Fibroblast of skin of right quadriceps (primary cell): ENCODE data around the gene WDR70.
"Not testable (repeated sequence)": the region's sequence is repeated elsewhere in the genome, so short reads cannot be mapped to it uniquely, and the experiment has no call there.

ENCODE experiments used
- DNase-seq: peaks from one replicate; pipeline ENCODE4 v3.0.0-alpha.2; 2013

WDR70 gene

DNA sequence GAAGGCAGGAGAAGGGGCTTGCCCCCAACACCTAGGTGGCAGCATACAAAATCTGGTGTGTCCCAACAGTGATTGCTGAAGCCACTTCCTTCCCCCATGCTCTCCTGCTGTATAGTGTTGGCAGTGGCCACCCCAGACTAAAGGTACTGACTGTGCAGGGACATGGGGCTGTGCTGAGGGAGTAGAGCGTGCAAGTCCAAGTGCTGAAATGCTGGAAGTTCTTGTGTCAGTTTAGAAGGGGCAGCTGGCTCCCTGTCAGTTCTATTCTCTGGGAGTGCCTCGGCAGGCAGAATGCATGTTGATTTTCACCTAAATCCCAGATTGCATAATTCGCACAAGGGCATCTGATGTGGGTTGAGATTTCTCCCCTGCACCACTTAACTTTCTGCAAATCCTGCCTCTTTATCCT, 392.1 kb downstream of the WDR70 start:
- DNase-seq = no peak

DNA sequence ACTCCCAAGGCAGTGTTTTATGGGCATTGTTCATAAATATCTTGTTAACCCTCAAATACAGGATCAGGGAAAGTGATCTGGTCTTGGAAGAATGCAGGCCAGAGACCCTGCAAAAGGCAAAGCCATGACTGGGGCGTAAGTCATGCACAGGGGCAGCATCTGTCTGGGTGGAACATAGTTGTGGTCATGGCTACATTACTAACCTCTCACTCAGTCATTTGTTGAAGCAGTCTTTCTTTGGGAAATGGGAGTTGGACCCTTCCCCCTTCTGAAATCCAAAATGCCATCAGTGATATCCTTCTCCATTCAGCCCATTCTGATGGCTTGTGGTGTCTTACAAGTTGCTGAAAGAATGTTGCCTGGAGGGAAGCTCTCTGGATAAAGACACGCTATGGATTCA, 392.6 kb downstream of the WDR70 start:
- DNase-seq = peak; percentile 100

DNA sequence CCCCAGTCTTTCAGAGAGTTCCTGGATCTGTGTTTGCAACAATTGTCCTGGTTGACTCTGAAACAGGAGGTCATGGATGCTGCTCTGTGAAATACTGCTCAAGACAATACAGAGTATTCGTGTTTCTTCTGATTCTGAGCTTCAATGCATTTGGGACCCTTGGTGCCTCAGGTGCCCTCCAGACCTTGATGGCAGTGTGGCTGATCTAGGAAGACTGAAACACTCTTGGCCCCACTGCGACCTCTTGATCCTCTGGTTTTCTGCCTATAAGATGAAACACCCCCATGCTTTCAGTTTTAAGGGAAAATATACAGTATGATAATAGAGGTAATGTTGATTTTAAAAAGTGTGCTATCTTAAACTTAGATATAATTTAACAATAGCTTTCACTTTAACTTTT, 393.1 kb downstream of the WDR70 start:
- DNase-seq = no peak

DNA sequence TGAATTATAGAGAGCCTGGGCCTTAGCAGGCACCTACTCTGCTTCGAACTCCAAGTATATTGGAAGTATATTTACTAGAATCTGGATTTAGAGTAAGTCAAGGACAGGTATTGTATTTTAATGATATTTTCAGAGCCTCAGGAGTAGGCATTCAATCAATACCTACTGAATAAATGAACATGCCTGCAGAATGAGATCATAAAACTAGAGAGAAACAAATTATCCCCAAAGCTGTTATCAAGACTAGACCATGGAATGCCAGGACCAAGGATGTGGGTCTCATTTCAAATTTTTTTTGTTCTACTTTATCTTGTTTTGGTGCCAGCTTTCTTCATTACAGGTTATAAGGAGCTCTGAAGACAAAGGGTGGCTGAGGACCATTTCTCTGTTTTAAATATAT, 394.7 kb downstream of the WDR70 start:
- DNase-seq = no peak

DNA sequence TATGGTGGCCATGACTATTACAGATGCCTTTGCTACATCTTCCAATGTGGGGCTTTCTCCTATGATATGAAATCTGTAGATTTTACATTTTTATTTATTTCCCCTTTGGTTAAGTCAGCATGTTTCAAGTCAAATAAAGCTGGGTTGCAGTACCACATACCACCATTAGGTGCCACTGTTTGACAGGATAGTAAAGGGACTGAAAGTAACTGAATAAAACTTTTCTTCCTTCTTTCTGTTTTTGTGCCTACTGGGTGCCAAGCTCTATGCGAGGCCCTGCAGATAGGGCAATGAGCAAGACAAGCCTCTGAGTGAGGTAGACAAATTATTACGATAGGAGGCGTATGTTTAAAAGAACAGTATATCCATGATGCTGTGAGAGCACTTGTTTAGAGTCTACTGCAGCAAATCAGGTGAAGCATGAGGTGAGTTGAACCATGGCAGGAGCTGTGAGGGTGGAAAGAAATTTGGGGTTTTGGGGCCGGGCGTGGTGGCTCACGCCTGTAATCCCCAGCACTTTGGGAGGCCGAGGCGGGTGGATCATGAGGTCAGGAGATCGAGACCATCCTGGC, 395.9 kb downstream of the WDR70 start:
- DNase-seq = peak; percentile 37

DNA sequence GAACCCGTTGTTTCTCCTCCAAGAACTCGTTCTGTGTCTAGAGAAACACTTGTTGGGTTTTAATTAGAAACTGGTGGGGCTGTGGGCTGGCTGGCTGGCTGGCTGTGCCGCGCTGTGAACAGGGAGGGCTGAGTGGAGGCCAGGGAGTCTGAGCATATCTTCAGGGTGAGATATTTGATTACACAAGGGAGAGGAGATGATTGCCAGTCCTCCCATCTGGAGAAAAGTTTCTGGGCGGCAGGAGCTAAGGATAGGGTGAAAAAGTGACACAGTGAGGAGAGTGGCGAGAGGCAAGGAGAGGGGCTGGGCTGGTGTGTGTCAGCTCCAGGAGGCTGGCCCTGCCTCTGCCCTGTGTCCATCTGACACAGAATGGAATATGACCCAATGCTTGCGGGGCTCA, 397.7 kb downstream of the WDR70 start:
- DNase-seq = peak; percentile 90

DNA sequence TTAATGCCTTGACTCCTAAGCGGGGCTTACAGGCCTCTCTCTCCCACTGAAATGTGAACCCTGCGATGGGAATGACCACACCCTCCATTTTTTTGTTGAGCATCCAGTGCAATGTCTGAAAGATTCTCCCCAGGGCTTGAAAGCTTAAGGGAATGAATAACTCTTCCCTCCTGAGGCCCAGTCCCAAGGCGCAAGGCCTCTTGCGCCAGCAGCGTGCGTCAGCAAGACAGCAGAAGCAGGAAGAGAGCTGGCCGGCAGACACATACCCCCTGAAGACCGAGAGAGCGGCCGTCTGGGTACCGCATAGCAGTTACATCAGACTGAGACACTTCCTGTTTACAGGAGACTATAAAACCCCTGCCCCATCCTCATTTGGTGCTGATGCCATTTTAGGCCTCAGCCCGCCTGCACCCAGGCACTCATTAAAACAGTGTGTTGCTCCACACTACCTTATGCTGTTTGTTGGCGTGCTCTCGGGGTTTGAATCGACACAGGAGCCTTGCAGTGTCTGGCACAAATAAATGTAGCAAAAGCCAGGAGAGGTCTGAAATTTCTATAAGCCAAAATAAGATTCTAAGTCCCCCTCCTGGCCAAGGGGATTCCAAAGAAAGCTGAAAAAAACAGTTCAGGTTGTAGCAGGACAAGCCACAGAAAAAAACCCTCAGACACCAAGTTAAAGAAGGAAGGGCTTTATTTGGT, 398.5 kb downstream of the WDR70 start:
- DNase-seq = peak; percentile 32

DNA sequence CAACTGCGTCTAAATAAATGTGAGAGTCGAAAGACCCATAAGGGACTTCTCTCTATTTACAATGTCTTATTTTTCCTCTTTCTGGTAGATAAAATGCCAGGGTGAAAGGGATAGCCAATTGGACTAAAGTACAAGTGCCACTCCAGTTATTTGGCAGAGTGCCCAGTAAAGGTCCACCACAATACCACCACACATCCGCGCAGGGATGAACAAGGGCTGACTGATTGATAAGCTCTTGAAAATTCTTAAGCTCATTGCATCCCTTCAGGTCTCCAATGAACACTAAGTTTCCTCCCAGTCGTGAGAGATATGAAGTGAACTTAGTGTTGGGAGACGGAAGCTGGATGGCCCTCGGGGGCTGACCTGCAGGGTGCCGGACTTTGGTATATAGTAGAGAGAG, 402.3 kb downstream of the WDR70 start:
- DNase-seq = not testable (repeated sequence)

DNA sequence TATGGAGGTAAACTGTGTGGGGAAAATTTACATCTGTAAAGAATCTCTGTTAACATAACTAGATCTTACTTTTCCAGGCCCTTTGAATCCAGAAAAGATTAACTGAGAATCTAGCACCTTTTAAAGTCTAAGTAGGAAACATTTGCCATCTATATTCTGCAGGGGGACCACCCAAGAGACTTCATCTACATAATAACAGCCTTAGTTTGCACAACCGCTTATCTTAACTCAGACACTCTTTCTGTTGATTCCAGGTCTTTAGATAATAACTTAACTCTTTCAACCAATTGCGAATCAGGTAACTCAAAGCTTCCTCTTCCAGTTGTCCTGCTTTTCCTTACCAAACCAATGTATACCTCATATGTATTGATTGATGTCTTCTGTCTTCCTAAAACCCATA, 407.3 kb downstream of the WDR70 start:
- no peak for DNase-seq

DNA sequence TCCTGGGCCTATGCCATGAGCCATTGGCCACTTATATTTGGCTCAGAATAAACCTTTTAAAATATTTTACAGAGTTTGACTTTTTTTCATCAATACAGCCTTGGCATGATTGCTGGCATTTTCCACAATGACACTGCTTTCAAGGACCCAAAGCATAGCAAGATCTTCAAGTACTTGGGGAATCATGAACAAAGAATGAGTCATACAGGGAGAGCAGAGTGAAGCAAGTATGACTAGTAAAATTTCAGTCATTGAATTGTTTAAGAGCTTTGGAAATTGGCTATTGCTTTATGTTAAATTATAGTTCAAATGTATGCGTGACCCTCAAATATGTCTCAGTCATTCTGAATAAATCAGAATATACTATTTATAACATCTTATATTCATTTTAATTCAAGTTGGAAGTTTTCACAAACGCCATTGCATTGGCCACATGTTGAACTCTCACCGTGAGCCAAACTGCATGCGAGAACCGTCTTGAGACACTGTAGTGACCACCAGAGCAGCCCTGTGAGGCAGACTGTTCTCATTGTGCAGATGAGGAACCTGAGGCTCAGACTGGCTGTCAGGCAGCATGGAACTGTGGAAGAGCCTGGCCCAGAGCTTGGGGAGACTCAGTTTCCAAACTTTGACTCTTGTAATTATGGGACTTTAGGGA, 407.9 kb downstream of the WDR70 start:
- DNase-seq = peak; percentile 79

DNA sequence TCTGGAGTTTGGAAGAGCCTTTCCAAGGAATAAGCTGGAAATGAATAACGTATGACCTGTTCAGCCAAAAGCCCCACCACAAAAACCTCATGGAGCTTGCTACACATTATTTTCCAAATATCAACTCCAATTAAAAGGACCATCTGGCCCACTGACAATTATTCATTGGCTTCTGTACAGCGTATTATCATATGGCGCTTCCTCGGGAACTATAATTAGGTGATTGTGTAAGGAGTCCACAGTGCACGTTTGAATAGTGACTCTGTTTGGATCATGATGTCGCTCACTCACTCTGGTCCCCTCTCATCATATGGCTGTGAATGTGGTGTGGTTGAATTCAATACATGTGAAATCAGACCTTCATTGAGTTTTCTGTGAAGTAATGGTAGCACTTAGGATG, 408.6 kb downstream of the WDR70 start:
- peak; percentile 82 for DNase-seq

DNA sequence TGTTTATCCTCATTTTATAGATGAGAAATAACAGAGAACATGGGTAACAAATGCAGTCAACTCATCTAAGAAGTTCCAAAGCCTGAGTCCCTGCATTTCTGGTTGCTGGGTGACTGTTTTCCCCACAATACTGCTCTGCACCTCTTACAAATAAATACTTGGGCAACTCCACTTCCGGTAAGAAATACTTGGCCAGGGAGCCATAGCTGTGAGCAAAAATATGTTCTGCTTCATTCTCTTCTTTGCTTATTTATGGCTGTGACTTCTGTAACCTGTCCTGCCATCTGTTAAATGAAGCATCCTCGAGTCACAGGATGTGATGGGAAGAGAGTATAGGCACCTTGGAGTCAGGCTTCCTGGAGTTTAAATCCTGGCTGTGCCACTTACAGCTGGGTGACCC, 410.9 kb downstream of the WDR70 start:
- peak; percentile 23 for DNase-seq

DNA sequence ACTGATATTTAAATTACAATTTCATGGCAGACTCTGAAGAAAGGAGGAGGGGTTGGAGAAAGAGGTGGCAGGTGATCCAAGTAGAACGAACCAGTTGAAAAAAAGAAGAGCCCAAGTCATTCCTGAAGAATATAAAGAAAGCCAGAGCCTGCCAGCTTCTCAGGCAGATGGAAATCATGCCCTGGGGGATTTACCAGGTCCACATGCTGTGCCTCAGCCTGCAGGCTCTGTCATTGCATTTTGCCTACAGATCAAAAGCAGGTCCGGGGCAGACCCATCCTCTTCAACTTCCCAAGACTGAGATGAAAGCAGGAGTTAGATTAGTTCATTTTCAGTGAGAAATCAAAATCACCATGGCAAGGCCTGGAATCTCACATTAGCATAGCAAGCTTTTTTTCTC, 412.2 kb downstream of the WDR70 start:
- no peak for DNase-seq

DNA sequence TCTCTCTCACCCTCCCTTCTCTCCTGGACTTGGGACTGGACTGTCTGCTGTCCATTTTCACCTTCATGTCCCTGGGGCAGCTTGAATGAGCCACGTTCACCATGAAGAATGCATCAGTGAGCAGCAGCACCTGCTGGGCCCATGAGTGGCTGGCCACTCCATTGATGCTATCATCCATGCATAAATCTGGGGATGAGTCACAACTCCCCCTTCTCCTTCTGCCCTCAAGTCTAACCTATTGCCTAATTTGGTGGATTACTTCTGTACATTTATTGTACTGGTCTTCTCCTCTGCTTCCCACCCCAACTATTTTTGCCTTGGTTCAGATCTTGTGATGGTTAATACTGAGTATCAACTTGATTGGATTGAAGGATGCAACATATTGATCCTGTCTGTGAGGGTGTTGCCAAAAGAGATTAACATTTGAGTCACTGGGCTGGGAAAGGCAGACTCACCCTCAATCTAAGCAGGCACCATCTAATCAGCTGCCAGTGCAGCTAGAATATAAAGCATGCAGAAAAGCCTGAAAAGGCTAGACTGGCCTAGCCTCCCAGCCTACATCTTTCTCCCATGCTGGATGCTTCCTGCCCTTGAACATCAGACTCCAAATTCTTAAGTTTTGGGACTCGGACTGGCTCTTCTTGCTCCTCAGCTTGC, 414.0 kb downstream of the WDR70 start:
- DNase-seq = peak; percentile 59

DNA sequence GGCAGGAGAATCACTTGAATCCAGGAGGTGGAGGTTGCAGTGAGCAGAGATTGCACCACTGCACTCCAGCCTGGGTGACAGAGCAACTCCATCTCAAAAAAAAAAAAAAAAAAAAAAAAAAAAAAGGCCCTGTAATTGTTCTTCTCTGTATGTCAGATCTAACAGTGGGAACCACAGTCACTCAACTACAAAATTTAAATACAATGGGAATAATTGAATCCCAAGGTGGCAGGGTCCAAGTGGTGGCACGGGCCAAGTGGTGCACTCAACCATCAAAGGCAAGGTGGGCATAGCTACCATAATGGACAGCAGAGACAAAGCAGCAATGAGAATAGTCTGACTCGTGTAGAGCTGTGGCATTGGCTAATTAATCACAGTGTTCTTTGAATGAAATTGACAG, 416.2 kb downstream of the WDR70 start:
- not testable (repeated sequence) for DNase-seq

DNA sequence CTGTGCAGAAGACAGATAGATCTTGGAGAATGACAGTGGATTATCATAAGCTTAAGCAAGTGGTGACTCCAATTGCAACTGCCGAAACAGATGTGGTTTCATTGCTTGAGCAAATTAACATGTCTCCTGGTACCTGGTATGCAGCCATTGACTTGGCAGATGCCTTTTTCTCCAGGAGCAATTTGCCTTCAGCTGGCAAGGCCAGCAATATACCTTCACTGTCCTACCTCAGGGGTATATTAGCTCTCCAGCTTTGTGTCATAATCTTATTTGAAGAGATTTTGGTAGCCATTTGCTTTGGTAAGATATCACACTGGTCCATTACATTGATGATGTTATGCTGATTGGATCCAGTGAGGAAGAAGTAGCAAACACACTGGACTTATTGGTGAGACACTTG, 417.3 kb downstream of the WDR70 start:
- DNase-seq = not testable (repeated sequence)

DNA sequence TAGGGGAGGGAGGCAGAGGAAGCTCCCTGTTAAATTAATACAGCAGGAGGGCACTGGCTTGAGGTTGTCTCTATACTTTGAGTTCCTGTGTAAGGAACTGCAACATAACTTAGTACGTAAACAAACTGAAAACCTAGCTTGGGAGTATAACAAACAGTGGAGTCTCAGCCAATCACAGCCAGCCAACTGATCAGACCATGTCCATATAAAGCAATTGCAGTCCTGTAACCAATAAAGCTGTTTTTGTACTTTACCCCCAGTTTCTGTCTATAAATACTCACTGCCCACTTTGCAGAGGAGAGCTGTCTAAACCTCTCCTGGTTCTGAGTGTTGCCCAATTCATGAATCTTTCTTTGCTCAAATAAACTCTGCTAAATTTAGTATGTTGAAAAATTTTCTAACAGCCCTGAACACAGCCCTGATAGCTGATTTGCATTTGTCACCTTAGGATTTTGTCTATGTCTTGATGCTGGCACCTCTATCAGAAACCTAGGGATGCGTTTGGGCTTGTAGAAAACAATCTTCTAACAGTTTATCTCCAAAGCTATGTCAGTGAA, 420.8 kb downstream of the WDR70 start:
- no peak for DNase-seq

DNA sequence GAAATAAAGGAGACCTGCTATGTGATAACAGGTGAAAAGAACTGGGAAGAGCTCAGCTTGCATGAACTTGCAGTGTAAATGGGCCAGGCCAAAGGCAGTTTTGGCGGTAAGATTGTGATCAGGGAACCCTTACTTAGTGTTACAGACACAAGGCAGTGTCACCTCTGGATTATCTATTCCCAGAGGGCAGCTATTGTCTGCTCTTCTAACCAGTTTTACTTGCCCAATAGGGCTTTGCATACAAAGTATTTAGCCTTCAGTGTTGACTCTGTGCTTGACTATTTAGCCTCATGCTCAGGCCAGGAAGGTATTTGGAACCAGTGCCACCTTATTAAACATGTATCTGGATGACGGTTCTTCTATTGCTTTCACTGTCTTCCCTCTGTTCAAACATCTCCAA, 422.4 kb downstream of the WDR70 start:
- DNase-seq = no peak
